GM18870 (cell line): ENCODE results near the gene UAP1L1.
"Not testable (repeated sequence)": the region's sequence is repeated elsewhere in the genome, so short reads cannot be mapped to it uniquely, and the experiment has no call there.

Experiments used
- ATAC-seq: cut with Tn5 transposase; IDR thresholded peaks from one replicate; pipeline ENCODE4 v1.9.1; 2021; ENCODE audit warnings: moderate library complexity; ENCODE audit not compliant: unreplicated experiment

Gene UAP1L1

GRCh38 chr9:137111788-137112563 is 34.7 kb downstream of the UAP1L1 start:
- ATAC-seq: no peak

- ATAC-seq: no peak
Measured at GRCh38 chr9:137112564-137113384, 35.5 kb downstream of the UAP1L1 start.

- ATAC-seq: no peak
Measured at GRCh38 chr9:137113385-137114159, 36.3 kb downstream of the UAP1L1 start.

- no peak for ATAC-seq
Measured at GRCh38 chr9:137114220-137114612, 36.9 kb downstream of the UAP1L1 start.

DNA sequence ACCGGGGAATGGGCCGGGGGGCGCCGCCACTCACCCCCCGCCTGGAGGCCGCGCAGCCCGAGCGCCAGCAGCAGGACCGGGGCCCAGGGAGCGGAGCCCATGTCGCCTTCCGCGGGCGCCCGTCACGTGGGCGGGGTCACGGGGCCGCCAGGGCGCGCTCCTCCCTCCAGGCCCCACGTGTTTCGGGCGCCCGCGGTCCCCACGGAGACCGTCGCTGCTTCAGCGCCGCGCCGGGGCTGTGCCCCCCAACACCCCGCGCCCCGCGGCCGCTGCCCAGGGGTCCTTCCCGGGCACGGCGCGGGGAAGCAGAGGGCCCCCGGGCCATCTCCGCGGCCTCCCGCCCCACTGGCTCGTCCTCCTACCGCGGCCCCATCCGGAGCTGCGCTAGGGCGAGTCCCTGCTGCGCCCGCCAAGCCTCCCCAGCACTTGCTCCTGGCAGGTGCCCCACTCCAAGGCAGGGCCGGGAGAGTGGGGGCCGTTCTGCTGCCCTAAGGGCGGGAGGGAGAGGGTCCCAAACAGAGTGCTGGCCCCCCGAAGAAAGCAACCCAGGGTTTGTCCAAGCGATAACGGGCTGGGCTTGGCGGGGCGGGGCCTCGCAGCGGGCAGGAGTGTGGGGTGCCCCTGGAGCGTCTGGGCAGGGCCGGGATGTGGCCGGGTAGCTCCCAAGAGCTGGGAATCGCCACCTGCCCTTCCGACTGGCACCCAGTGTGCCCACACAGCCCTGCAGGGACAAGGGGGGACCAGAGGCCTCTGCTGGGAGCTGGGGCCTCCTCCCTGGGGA is 37.5 kb downstream of the UAP1L1 start, which contains the start of gene DPP7:
Gene DPP7 (minus strand): TSS at position 121 of the 781 bp plus-strand sequence. CDS start 20 bp downstream, at position 101.
- ATAC-seq: no peak

DNA sequence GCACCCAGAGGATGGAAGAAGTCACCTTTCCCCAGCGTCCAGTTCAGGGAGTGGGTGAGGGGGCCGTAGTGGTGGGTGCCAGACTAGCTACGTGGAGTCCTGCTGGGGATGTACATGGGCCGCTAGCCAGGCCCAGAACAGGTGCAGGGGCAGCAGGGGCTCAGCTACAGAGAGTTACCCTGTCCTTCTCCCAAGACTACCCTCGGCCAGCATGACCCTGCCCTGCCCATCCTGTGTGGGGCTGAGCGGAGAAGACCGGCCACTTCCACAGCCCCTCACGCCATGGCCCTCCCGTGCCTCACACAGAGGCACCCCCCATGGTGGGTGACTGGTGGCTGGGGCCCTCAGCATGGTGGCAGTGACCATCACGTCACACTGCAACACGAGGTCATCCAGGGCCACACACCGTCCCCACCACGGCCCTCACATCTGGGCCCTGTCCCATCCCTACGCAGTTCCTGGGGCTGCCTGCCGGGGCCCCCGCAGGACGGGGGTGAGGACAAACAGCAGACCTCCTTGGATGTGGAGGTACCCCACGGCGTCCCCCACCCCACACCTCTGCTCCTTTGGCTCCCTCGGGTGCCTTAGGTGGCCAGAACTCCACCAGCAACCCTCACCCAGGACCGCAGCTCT is 38.2 kb downstream of the UAP1L1 start:
- no peak for ATAC-seq

- ATAC-seq: no peak
Measured at GRCh38 chr9:137116027-137116507, 38.8 kb downstream of the UAP1L1 start.

GRCh38 chr9:137116728-137117127 is 39.4 kb downstream of the UAP1L1 start:
- no peak for ATAC-seq

DNA sequence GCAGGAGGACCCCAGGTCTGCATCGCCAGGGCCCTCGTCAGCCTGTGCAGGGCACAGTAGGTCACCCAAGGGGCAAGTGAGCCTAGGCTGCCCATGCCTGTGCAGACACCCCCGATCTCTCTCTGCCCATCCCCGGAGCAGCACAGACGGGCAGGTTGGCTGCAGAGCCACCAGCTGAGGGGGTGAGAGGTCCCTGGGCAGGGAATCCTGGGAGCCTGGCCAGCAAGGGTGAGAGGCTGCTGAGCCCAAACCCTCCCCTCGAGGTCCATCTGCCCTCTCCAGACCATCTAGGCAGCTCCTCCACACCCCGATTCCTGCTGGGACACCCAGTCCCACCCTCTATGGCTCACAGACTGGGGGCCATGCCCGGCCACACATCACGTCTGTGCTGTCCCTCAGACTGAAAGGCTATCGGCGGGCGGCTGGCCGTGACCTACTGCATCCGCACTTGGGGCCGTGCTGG is 40.0 kb downstream of the UAP1L1 start:
- ATAC-seq: no peak

DNA sequence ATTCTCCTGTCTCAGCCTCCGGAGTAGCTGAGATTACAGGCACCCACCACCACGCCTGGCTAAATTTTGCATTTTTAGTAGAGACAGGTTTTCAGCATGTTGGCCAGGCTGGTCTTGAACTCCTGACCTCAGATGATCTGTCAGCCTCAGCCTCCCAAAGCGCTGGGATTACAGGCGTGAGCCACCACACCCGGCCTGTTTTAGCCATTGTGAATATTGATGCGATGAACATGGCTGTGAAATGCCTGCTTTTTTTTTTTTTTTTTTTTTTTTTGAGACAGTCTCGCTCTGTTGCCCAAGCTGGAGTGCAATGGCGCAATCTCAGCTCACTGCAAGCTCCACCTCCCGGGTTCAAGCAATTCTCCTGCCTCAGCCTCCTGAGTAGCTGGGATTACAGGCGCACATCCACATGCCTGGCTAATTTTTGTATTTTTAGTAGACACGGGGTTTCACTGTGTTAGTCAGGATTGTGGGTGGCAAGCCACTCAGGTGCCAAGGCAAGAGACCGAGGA is 40.8 kb downstream of the UAP1L1 start:
- ATAC-seq: not testable (repeated sequence)

GRCh38 chr9:137121927-137122795 is 44.8 kb downstream of the UAP1L1 start:
- ATAC-seq: not testable (repeated sequence)

DNA sequence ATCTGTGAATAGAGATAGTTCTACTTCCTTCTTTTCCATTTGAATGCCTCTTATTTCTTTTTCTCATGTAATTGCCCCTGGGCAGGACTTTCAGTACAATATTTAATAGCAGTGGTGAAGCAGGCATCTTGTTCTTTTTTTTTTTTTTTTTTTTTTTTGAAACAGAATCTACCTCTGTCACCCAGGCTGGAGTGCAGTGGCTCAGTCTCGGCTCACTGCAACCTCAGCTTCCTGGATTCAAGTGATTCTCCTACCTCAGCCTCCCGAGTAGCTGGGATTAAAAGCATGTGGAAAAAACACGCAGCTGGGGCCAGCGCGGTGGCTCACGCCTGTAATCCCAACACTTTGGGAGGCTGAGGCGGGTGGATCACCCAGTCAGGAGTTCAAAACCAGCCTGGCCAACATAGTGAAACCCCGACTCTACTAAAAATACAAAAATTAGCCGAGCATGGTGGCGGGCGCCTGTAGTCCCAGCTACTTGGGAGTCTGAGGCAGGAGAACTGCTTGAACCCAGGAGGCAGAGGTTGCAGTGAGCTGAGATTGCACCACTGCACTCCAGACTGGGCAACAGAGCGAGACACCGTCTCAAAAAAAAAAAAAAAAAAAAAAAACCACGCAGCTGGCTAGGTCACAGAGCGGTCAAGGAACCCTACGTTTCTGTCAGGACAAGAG is 45.6 kb downstream of the UAP1L1 start:
- not testable (repeated sequence) for ATAC-seq

- no peak for ATAC-seq
Measured at GRCh38 chr9:137123468-137123837, 46.1 kb downstream of the UAP1L1 start.

DNA sequence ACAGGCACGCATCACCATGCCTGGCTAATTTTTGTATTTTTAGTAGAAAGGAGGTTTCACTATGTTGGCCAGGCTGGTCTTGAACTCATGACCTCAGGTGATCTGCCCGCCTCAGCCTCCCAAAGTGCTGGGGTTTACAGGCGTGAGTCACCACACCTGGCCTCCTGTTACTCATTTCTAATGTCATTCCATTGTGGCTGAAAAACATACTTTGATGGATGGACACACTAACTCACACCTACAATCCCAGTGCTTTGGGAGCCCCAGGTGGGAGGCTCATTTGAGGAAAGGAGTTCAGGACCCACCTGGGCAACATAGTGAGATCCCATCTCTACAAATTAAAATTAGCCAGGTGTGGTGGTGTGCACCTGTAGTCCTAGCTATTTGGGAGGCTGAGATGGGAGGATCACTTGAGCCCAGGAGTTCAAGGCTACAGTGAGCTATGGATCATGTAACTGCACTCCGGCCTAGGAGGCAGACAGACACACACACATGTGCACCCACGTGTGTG is 46.7 kb downstream of the UAP1L1 start:
- not testable (repeated sequence) for ATAC-seq

- no peak for ATAC-seq
Measured at GRCh38 chr9:137126786-137127185, 49.5 kb downstream of the UAP1L1 start.

DNA sequence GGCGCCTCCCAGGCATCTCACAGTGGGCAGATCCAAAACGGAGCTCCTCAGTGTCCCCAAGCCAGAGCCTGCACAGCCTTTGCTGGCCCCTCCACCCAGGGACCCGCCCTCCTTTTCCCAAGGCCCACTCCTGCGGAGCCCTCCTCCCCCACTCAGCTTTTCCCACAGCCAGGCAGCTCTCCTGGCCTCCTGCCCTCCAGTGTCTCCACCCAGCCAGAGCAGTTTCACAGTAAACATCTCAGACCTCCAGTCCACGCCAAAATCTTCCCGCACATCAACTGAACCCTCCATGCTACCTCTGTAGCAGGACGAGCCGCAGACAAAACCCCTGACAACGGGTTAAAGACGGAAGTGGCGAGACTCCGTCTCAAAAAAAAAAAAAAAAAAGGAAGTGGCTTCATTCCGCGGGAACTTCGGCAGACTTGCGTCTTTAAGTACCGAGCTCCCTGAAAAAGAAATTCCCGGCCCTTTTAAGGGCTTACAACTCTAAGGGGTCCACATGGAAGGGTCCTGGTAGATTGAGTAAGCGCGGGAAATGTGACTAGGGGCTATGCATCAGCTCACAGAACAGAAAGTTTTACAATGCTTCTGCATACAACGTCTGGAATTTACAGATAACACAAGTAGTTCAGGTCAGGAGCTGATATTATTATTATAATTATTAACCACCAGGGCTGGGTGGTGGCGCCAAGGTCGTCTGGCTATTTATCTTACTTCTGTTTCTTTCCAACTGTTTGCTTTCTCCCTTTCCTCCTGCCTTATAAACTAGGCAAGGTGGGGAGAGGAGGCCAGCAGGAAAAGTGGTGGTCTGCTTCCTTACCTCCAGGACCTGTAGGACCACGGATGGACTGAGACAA is 50.2 kb downstream of the UAP1L1 start:
- ATAC-seq: no peak
